HG03108 (cell line): ENCODE data around the gene RCC2.

Source experiments
- ATAC-seq: cut with Tn5 transposase; IDR thresholded peaks from one replicate; pipeline ENCODE4 v1.9.1; 2021; ENCODE audit warnings: moderate library complexity; ENCODE audit not compliant: unreplicated experiment

Gene RCC2

DNA sequence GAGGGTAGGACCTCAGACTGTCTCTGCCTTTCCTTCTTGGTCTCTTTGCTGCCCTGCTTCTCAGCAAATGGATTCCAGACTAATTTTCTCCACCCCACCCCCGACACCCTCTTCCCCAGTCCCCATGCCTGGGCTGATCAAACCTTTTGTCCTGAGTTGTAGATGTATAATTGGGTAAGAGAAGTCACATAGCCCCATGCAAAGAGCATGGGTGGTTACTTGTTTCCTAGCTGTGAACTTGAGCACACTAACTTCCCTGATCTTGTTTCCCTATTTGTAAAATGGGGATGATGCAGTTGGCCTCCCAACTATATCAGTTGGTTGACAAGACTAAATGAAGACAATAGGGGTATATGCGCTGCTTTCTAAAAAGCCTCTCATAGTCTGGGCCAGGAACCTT is 58.3 kb downstream of the RCC2 start:
- ATAC-seq: no peak

DNA sequence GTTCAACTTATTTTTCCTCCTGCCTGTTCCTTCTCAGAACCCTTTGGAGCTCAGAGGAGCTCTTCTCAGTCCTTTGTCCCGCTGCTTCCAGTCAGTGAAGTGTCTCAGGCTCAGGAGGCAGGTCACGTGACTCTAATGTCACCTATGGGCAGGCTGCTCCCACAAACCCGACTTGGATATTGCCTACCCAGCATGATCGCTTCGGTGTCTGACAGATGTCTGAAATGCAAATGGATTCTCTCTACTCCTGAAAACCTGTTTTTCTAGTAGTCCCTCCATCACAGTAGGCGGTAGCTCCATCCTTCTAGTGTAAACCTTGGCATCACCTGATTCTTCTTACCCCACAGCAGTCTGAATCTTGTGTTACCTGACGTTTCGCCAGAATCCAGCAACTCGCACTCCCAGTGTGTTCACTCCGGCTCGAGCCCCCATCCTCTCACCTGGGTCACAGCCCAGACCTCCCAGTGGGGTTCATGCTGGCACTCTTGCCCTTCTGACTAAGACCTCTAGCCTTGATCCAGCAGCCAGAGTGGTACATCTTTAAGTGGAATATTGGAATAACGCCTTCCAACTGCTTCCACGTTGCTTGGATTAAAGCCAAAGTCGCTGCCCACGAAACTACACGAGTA is 62.0 kb downstream of the RCC2 start:
- ATAC-seq: no peak

DNA sequence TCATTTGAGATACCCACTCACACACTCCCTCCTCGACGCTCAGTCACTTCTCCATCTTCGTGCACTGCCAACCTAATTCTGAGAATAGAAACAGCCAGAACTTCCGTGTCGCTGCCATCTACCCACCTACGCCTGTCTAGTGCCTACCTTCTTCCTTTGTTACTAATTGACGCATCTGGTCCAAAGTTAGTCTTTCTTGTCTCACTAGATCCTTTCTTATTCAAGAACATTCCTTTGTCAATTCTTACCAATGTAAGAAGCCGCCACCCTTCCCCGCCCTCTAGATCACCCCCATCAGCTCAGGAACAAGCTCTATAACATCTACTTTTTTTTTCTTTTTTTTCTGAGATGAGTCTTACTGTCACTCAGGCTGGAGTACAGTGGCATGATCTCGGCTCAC is 63.8 kb downstream of the RCC2 start:
- no peak for ATAC-seq

DNA sequence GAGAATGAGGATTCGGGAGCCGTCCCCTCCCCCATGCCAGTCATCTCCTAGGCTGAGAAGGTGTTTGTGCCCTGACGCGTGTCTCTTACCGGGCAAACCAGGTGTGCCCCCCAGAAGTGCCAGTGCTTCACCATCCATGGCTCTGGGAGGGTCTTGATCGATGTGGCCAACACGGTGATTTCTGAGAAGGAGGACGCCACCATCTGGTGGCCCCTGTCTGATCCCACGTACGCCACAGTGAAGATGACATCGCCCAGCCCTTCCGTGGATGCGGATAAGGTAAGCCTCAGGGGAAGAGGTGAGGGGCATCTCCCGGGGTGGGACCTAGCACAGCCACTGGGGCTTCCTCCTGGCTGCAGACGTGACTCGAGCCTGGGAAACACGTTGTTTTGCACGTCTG is 66.5 kb downstream of the RCC2 start:
- ATAC-seq: no peak

DNA sequence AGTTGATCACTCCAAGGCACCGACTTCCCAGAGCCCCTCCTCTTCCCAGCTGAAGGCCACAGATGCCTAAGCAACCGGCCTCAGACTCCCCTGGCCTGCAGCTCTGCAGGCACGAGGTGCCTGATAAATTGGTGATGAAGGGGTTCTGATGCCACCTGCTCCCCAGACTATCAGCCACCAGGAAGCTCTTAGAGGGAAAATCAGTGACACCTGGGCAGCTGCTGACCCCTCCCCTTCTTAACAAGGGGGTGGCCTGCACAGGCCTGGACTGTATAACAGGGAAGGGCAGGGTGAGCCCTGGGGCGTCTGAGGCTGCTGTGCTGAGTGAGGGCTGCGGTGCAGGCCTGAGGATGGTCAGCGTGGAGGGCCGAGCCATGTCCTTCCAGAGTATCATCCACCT is 67.6 kb downstream of the RCC2 start, which contains the start of gene PADI6:
Gene PADI6 (plus strand): TSS at position 301 of the 400 bp plus-strand sequence. CDS start 50 bp downstream, at position 351.
- ATAC-seq: no peak

DNA sequence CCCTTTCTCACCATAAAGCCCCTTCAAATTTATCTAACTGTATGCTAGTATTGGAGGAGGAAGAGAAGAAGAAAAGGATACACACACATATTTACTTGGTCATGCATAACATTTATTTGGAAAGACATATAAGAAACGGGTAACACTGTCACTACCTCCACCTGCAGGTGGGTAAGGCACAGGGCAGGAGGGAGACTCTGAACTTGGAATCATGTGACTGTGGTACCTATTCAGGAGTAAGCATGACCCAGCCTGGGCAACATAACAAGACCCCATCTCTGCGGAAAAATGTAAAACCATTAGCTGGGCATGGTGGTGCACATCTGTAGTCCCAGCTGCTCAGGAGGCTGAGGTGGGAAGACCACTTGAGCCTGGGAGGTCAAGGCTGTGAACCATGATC is 68.9 kb downstream of the RCC2 start:
- ATAC-seq: no peak

DNA sequence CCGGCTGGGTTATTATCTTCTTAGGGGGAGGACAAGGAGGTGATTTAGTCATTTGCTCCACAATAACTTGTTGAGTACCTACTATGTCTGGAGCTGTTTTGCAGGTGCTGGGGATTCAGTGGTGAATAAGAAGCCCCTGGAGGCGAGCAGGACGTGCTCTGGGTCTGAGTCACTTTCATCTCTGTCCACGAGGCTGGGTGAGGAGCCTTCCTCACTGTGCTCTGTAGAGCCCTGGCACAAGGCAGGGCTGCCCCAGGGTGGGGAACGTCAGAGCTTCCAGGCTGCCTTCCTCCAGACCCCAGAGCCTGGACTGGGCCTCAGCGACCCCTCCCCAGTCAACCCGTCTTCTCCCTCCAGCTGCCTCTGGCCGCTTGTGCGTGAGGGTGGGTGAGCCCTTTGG is 70.0 kb downstream of the RCC2 start:
- ATAC-seq: no peak

DNA sequence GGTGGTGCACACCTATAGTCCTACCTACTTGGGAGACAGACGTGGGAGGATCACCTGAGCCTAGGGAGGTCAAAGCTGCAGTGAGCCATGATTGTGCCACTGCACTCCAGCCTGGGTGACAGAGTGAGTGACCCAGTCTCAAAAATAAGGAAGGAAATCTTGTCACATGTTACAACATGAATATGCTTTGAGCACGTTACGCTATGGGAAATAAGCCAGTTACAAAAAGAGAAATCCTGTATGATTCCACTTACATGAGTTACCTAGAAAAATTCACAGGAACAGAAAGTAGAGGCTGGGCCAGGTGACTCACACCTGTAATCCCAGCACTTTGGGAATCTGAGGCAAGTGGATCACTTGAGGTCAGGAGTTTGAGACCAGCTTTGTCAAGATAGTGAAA is 74.2 kb downstream of the RCC2 start:
- ATAC-seq: no peak

DNA sequence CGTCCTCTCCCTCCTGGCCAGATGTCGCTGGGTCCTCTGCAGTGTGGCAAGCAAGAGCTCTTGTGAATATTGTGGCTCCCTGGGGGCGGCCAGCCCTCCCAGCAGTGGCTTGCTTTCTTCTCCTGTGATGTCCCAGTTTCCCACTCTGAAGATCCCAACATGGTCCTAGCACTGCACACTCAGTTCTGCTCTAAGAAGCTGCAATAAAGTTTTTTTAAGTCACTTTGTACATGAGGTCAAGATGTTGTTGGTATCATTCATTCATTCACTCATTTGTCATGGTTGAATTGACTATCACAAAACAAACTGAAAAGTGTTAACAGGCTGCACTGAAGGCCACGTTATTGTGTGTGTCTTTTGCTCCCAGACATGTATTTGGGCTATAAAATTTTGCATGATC is 75.7 kb downstream of the RCC2 start:
- ATAC-seq: no peak

DNA sequence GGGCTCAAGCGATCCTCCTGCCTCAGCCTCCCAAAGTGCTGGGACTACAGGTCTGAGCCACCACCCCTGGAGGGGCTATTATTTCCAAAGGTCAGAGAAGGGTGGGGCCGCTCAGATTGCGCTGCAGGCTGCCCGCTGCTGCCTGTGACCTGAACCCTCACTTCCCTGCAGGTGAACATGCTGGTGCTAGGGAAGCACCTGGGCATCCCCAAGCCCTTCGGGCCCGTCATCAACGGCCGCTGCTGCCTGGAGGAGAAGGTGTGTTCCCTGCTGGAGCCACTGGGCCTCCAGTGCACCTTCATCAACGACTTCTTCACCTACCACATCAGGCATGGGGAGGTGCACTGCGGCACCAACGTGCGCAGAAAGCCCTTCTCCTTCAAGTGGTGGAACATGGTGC is 76.1 kb downstream of the RCC2 start:
- no peak for ATAC-seq

DNA sequence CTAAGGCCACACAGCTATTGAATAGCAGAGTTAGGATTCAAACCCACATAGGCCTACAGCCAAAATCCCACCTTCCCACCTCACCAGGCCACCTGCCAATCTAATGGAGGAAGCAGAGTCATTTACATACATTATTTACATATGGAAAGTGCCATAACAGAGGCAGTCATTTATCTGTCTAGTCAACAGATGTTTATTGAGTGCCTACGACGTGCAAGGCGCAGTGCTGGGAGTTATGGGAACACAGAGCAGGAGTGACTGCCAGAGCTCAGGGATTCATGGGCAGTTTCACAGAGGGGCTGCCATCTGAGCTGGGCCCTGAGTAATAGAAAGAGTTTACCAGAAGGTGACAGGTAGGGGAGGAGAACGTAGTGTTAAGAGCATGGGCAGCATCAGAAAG is 77.8 kb downstream of the RCC2 start:
- no peak for ATAC-seq

DNA sequence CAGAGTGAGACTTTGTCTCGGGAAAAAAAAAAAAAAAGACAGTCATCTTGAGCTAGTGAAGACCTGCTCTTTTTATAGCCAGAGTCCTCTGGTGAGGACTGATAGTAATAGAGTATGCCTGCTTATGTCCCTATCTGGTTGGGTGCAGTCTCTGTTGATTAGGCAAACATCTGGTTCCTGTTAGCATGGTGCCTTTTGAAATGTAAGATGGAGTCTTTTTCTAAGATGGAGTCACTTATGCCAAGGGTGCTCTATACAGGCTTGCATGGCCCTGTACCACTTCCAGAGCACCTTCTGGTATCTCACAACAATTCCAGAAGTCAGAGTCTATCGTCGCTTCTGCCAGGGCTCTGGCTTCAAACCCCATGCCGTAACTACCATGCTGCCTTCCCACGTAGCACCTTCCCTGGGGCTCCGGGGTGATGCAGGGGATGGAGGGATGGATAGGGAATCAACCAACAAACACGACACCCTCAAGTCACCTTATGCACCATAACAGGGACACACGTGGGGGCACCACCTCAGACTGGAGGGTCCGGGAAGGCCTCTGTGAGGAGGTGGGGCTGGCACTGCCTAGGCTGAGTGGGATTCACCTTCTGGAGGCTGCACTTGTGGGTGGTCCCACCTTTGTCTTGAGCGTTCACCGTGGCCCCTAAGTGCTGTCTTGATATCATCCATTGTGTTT is 79.1 kb downstream of the RCC2 start:
- no peak for ATAC-seq

DNA sequence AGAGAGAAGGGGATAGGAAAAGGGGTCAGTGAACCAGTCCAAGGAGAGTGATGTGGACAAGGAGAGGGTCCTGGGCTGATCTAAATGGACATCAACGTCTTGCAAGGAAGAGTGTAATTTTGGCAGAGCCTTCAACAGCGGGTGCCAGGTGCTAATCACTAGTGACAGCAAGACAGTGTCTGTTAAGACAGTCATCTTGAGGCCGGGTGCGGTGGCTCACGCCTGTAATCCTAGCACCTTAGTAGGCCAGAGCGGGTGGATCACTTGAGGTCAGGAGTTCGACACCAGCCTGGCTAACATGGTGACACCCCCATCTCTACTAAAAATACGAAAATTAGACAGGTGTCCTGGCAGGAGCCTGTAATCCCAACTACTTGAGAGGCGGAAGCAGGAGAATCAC is 79.7 kb downstream of the RCC2 start:
- ATAC-seq: no peak

DNA sequence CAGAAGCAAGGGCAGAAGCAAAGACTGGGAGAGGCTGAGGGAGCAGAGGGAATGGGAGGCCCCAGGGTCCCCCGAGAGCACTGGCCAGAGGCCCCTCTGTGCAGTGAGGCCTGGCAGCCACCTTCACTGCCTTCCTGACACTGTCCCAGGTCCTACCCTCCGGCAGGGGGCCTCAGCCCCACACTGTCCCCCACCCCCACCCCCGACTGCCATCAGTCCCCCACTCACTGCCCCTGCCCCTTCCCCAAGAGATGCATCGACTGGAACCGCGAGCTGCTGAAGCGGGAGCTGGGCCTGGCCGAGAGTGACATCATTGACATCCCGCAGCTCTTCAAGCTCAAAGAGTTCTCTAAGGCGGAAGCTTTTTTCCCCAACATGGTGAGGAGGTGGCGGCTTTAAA is 80.4 kb downstream of the RCC2 start:
- ATAC-seq: no peak

DNA sequence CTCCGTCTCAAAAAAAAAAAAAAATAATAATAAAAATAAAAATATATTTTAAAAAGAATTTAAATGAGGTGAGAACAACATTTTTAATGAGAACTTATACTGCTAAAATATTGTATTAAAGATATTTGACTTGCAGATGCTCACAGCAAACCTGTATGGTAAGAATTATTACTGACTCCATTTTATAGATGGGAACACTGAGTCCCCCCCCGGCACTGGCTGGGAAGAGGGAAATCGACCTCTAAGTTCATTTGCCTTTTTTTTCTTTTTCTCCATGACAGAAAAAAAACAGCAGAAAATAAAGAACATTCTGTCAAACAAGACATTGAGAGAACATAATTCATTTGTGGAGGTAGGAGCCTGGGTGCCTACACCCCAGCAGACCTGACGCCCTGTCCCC is 80.9 kb downstream of the RCC2 start:
- ATAC-seq: no peak
